Measurements from ENCODE around the gene GSTCD.

Gene GSTCD

DNA sequence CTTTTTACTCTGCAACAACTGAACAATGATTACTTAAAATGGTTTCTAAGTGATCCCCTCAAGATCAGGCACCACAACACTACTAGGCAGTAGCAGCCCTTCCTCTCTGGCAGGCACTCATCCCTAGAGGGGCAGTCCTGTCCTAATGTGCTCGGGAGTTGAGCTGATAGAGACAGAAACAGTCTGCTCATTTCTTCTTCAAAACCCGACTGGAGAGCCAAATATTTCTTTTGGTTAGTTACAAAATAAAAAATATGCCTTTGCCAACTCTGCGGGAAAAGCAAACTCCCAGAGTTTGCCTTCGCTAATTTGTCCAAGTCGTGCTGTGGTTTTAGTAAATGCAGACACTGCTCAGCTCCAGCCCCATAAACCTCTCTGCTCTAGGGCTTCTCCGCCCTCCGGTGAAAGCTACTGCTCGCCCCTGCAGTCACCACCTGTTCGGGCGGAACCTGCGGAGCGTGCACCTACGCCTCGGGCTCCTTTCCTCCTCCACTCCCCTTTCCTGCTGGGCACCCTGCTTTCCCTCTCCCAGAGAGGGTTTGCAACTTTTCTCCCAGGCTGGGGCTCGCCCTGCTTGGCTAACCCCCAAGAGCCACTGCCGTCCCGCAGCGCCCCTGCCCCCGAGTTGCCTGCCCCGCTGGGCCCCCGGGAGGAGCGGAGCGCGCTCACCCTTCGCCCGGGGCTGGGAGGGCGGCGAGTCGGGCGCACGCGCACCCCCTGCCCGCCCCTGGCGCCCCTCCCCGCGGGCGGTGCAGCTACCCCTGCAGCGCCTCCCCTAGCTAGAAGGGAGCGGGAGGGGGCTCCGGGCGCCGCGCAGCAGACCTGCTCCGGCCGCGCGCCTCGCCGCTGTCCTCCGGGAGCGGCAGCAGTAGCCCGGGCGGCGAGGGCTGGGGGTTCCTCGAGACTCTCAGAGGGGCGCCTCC is 186.3 kb downstream of the GSTCD start, which contains the start of gene NPNT (continued):
- no peak for TF ChIP-seq ZNF138 (tag by site-specific recombination; IDR thresholded peaks at IDR 0.05; ENCODE audit: borderline replicate concordance)
- no peak for TF ChIP-seq ZNF544 (tag by site-specific recombination; IDR thresholded peaks at IDR 0.05)
- TF ChIP-seq YY1 (tag by site-specific recombination; IDR thresholded peaks at IDR 0.05) = no peak
- no peak for TF ChIP-seq ZNF830 (tag by site-specific recombination; IDR thresholded peaks at IDR 0.05; ENCODE audit: low read depth)
- TF ChIP-seq ZNF157 (tag by site-specific recombination; IDR thresholded peaks at IDR 0.05) = no peak
- TF ChIP-seq ZNF585B (tag by site-specific recombination; IDR thresholded peaks at IDR 0.05) = no peak
- TF ChIP-seq ZFP69B (tag by site-specific recombination; IDR thresholded peaks at IDR 0.05) = no peak
- no peak for TF ChIP-seq ZNF488 (tag by site-specific recombination; IDR thresholded peaks at IDR 0.05)
- TF ChIP-seq ZNF658 (tag by site-specific recombination; IDR thresholded peaks at IDR 0.05) = no peak
- TF ChIP-seq ZNF24 (tag by site-specific recombination; IDR thresholded peaks at IDR 0.05) = no peak
- TF ChIP-seq, protein P1, sequence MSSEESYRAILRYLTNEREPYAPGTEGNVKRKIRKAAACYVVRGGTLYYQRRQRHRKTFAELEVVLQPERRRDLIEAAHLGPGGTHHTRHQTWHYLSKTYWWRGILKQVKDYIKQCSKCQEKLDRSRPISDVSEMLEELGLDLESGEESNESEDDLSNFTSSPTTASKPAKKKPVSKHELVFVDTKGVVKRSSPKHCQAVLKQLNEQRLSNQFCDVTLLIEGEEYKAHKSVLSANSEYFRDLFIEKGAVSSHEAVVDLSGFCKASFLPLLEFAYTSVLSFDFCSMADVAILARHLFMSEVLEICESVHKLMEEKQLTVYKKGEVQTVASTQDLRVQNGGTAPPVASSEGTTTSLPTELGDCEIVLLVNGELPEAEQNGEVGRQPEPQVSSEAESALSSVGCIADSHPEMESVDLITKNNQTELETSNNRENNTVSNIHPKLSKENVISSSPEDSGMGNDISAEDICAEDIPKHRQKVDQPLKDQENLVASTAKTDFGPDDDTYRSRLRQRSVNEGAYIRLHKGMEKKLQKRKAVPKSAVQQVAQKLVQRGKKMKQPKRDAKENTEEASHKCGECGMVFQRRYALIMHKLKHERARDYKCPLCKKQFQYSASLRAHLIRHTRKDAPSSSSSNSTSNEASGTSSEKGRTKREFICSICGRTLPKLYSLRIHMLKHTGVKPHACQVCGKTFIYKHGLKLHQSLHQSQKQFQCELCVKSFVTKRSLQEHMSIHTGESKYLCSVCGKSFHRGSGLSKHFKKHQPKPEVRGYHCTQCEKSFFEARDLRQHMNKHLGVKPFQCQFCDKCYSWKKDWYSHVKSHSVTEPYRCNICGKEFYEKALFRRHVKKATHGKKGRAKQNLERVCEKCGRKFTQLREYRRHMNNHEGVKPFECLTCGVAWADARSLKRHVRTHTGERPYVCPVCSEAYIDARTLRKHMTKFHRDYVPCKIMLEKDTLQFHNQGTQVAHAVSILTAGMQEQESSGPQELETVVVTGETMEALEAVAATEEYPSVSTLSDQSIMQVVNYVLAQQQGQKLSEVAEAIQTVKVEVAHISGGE (tag by site-specific recombination; conservative IDR thresholded peaks at IDR 0.05; ENCODE audit: low read depth) = 0 out of 2 replicates have a peak, but pooled peaks have one; percentile 42
- TF ChIP-seq, protein P2, sequence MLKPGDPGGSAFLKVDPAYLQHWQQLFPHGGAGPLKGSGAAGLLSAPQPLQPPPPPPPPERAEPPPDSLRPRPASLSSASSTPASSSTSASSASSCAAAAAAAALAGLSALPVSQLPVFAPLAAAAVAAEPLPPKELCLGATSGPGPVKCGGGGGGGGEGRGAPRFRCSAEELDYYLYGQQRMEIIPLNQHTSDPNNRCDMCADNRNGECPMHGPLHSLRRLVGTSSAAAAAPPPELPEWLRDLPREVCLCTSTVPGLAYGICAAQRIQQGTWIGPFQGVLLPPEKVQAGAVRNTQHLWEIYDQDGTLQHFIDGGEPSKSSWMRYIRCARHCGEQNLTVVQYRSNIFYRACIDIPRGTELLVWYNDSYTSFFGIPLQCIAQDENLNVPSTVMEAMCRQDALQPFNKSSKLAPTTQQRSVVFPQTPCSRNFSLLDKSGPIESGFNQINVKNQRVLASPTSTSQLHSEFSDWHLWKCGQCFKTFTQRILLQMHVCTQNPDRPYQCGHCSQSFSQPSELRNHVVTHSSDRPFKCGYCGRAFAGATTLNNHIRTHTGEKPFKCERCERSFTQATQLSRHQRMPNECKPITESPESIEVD (tag by site-specific recombination; IDR thresholded peaks at IDR 0.05) = no peak
- TF ChIP-seq ZNF184 (tag by site-specific recombination; IDR thresholded peaks at IDR 0.05) = no peak
- TF ChIP-seq GLIS2 (tag by site-specific recombination; IDR thresholded peaks at IDR 0.05) = peak; percentile 71
- TF ChIP-seq ZNF510 (tag by site-specific recombination; IDR thresholded peaks at IDR 0.05; ENCODE audit: insufficient replicate concordance) = no peak
- no peak for TF ChIP-seq ZNF701 (tag by site-specific recombination; IDR thresholded peaks at IDR 0.05)
- TF ChIP-seq, protein P3, sequence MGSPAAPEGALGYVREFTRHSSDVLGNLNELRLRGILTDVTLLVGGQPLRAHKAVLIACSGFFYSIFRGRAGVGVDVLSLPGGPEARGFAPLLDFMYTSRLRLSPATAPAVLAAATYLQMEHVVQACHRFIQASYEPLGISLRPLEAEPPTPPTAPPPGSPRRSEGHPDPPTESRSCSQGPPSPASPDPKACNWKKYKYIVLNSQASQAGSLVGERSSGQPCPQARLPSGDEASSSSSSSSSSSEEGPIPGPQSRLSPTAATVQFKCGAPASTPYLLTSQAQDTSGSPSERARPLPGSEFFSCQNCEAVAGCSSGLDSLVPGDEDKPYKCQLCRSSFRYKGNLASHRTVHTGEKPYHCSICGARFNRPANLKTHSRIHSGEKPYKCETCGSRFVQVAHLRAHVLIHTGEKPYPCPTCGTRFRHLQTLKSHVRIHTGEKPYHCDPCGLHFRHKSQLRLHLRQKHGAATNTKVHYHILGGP (tag by site-specific recombination; IDR thresholded peaks at IDR 0.05) = no peak
- TF ChIP-seq ZNF433 (tag by site-specific recombination; IDR thresholded peaks at IDR 0.05; ENCODE audit: low read depth) = no peak
- 0 out of 2 replicates have a peak, but pooled peaks have one; percentile 7 for TF ChIP-seq ZBTB44 (tag by site-specific recombination; IDR thresholded peaks at IDR 0.05)
- no peak for TF ChIP-seq ZNF174 (tag by site-specific recombination; IDR thresholded peaks at IDR 0.05)
- TF ChIP-seq, protein P4, sequence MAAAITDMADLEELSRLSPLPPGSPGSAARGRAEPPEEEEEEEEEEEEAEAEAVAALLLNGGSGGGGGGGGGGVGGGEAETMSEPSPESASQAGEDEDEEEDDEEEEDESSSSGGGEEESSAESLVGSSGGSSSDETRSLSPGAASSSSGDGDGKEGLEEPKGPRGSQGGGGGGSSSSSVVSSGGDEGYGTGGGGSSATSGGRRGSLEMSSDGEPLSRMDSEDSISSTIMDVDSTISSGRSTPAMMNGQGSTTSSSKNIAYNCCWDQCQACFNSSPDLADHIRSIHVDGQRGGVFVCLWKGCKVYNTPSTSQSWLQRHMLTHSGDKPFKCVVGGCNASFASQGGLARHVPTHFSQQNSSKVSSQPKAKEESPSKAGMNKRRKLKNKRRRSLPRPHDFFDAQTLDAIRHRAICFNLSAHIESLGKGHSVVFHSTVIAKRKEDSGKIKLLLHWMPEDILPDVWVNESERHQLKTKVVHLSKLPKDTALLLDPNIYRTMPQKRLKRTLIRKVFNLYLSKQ (tag by site-specific recombination; IDR thresholded peaks at IDR 0.05; ENCODE audit: borderline replicate concordance) = no peak
- TF ChIP-seq, protein P5, sequence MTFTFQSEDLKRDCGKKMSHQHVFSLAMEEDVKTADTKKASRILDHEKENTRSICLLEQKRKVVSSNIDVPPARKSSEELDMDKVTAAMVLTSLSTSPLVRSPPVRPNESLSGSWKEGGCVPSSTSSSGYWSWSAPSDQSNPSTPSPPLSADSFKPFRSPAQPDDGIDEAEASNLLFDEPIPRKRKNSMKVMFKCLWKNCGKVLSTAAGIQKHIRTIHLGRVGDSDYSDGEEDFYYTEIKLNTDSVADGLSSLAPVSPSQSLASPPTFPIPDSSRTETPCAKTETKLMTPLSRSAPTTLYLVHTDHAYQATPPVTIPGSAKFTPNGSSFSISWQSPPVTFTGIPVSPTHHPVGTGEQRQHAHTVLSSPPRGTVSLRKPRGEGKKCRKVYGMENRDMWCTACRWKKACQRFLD (tag by site-specific recombination; IDR thresholded peaks at IDR 0.05) = no peak
